HCT116 (cell line): ENCODE results near the gene LIMA1. TPM values are rescaled to one million over a fixed set of nuclear protein-coding genes. Genes with fewer than 3 reads are reported as not detected.

ENCODE experiments used
- ATAC-seq: fragments of 200-7000 bp; cut with Tn5 transposase; 2 replicates; pipeline ENCODE4 v1.9.1; 2020; ENCODE audit warnings: mild to moderate bottlenecking, moderate library complexity
- BruUV-seq: library from RNA; stranded (reverse); fragments of 400-500 nt; replicated peaks from 2 replicates; lab custom pipeline; 2021; lab: Mats Ljungman, UMichigan
- CTCF ChIA-PET: fragments of 300-600 bp; sonication (Branson Sonifier 250); formaldehyde crosslinking; loops from one replicate; lab custom pipeline; 2021; ENCODE audit warnings: antibody characterized with exemption; lab: Charles Lee
- POLR2A ChIA-PET: fragments of 300-600, 350-600 bp; sonication (Branson Sonifier 250); formaldehyde crosslinking; loops from one replicate; lab custom pipeline; 2021; ENCODE audit warnings: antibody characterized with exemption; lab: Charles Lee
- RAD21 ChIA-PET, 2 experiments: fragments of 300-600 bp; sonication (Branson Sonifier 250); formaldehyde crosslinking; loops; one replicate each; lab custom pipeline; 2023; ENCODE audit warnings: low total read pairs in 2 of 2; ENCODE audit not compliant: uncharacterized antibody in 2 of 2, unreplicated experiment in 2 of 2, low non-redundant PET in 1 of 2; lab: Charles Lee
- DNase-seq: peaks from one replicate; pipeline ENCODE4 v3.0.0-alpha.2; 2010; ENCODE audit warnings: low read depth, low spot score
- H2AFZ ChIP-seq: fragments of 200-600 bp; shearing (Covaris generic), sonication (generic); 2 replicates; pipeline ENCODE4 v1.6.1; 2017; ENCODE audit warnings: low read depth, mixed run types, mixed read lengths, antibody characterized with exemption, low read length; ENCODE audit not compliant: poor library complexity, severe bottlenecking
- H3K27ac ChIP-seq: 2 replicates; pipeline ENCODE4 v1.5.1; 2012; ENCODE audit warnings: low read depth, low read length
- H3K27me3 ChIP-seq: fragments of 200-600 bp; sonication (generic); 2 replicates; pipeline ENCODE4 v1.6.1; 2016; ENCODE audit warnings: mixed run types, low read length, mixed read lengths; ENCODE audit not compliant: insufficient read depth
- H3K36me3 ChIP-seq, 2 experiments: fragments of 200-500 bp in 1 of 2; fragments of 200-600 bp in 1 of 2; sonication (Bioruptor generic) in 1 of 2; sonication (generic) in 1 of 2; 2 replicates each; pipeline versions ENCODE4 v1.5.1 to v1.6.1; 2014 to 2016; ENCODE audit warnings: low read length in 2 of 2, inconsistent platforms in 1 of 2, mixed read lengths in 1 of 2, mixed run types in 1 of 2; ENCODE audit not compliant: insufficient read depth in 2 of 2, control insufficient read depth in 1 of 2
- H3K4me1 ChIP-seq, 2 experiments: fragments of 200-600 bp in 1 of 2; sonication (generic) in 1 of 2; 2 replicates each; pipeline versions ENCODE4 v1.5.1 to v1.6.1; 2012 to 2017; ENCODE audit warnings: low read length in 2 of 2, inconsistent platforms in 1 of 2, mild to moderate bottlenecking in 1 of 2, mixed read lengths in 1 of 2, mixed run types in 1 of 2, moderate library complexity in 1 of 2; ENCODE audit not compliant: insufficient read depth in 2 of 2, control insufficient read depth in 1 of 2
- H3K4me2 ChIP-seq: fragments of 200-600 bp; sonication (generic); 2 replicates; pipeline ENCODE4 v1.6.1; 2017; ENCODE audit warnings: mixed run types, low read length, mixed read lengths
- H3K4me3 ChIP-seq, 2 experiments: fragments of 200-600 bp in 1 of 2; sonication (generic) in 1 of 2; replicated peaks in 1 of 2; 2 replicates each; pipeline ENCODE4 v1.5.1; 2011 to 2016; ENCODE audit warnings: low read length in 2 of 2, control low read depth in 1 of 2, low read depth in 1 of 2, mild to moderate bottlenecking in 1 of 2, mixed read lengths in 1 of 2, mixed run types in 1 of 2
- H3K79me2 ChIP-seq: fragments of 200-600 bp; sonication (generic); 2 replicates; pipeline ENCODE4 v1.6.1; 2017; ENCODE audit warnings: mild to moderate bottlenecking, mixed run types, low read length, moderate library complexity, mixed read lengths; ENCODE audit not compliant: insufficient read depth
- H3K9ac ChIP-seq: fragments of 200-600 bp; sonication (generic); 2 replicates; pipeline ENCODE4 v1.6.1; 2016; ENCODE audit warnings: low read length, mixed read lengths
- H3K9me2 ChIP-seq: fragments of 200-600 bp; sonication (generic), shearing (Covaris generic); 2 replicates; pipeline ENCODE4 v1.6.1; 2017; ENCODE audit warnings: mixed run types, mild to moderate bottlenecking, moderate library complexity; ENCODE audit not compliant: insufficient read depth
- H3K9me3 ChIP-seq, 2 experiments: fragments of 200-500 bp in 1 of 2; fragments of 200-600 bp in 1 of 2; sonication (Bioruptor generic) in 1 of 2; sonication (generic) in 1 of 2; 2 replicates each; pipeline ENCODE4 v1.6.1; 2014 to 2017; ENCODE audit warnings: low read length in 2 of 2, mixed read lengths in 2 of 2, inconsistent platforms in 1 of 2, low read depth in 1 of 2, mild to moderate bottlenecking in 1 of 2, mixed run types in 1 of 2, moderate library complexity in 1 of 2; ENCODE audit not compliant: control insufficient read depth in 1 of 2, insufficient read depth in 1 of 2
- H4K20me1 ChIP-seq: fragments of 200-600 bp; sonication (generic), shearing (Covaris generic); 2 replicates; pipeline ENCODE4 v1.6.1; 2017; ENCODE audit warnings: mixed run types, mild to moderate bottlenecking, moderate library complexity; ENCODE audit not compliant: insufficient read depth
- CBX3 ChIP-seq: IDR thresholded peaks from 2 replicates; pipeline ENCODE4 v1.6.1; 2012; ENCODE audit warnings: low read depth
- CEBPB ChIP-seq: IDR thresholded peaks from 2 replicates; pipeline ENCODE4 v1.6.1; 2012; ENCODE audit warnings: low read depth
- CTCF ChIP-seq, 3 experiments: fragments of 200-600 bp in 1 of 3; sonication (generic) in 1 of 3; IDR thresholded peaks in 2 of 3; conservative IDR thresholded peaks in 1 of 3; 2 replicates each; pipeline ENCODE4 v1.5.1; 2012 to 2017; ENCODE audit warnings: low read depth in 2 of 3, low read length in 2 of 3, antibody characterized with exemption in 1 of 3, borderline replicate concordance in 1 of 3, control low read depth in 1 of 3, mild to moderate bottlenecking in 1 of 3, mixed read lengths in 1 of 3, mixed run types in 1 of 3, moderate library complexity in 1 of 3; ENCODE audit not compliant: insufficient read depth in 1 of 3
- EGR1 ChIP-seq: IDR thresholded peaks from 2 replicates; pipeline ENCODE4 v1.6.1; 2012; ENCODE audit warnings: low read depth
- ELF1 ChIP-seq: IDR thresholded peaks from 2 replicates; pipeline ENCODE4 v1.6.1; 2012; ENCODE audit warnings: low read depth, borderline replicate concordance
- EZH2 ChIP-seq: fragments of 200-600 bp; sonication (generic); IDR thresholded peaks from 2 replicates; pipeline ENCODE4 v1.6.1; 2017; ENCODE audit warnings: antibody characterized with exemption, mixed run types
- EZH2phosphoT487 ChIP-seq: fragments of 200-600 bp; IDR thresholded peaks from 2 replicates; pipeline ENCODE4 v1.6.1; 2018; ENCODE audit warnings: antibody characterized with exemption, borderline replicate concordance
- FOSL1 ChIP-seq: IDR thresholded peaks from 2 replicates; pipeline ENCODE4 v1.6.1; 2012; ENCODE audit warnings: low read depth
- MAX ChIP-seq: IDR thresholded peaks from 2 replicates; pipeline ENCODE4 v1.6.1; 2012
- POLR2AphosphoS5 ChIP-seq: IDR thresholded peaks from 2 replicates; pipeline ENCODE4 v1.6.1; 2011; ENCODE audit warnings: mild to moderate bottlenecking, low read depth, low read length, moderate library complexity
- RAD21 ChIP-seq: IDR thresholded peaks from 2 replicates; pipeline ENCODE4 v1.6.1; 2012; ENCODE audit warnings: low read depth, mild to moderate bottlenecking
- REST ChIP-seq: IDR thresholded peaks from 2 replicates; pipeline ENCODE4 v1.6.1; 2012; ENCODE audit warnings: low read depth
- SIN3A ChIP-seq: IDR thresholded peaks from 2 replicates; pipeline ENCODE4 v1.6.1; 2012; ENCODE audit warnings: low read depth
- SP1 ChIP-seq: IDR thresholded peaks from 2 replicates; pipeline ENCODE4 v1.6.1; 2012; ENCODE audit warnings: low read depth
- TCF7L2 ChIP-seq: IDR thresholded peaks from 2 replicates; pipeline ENCODE4 v1.7.0; 2011; ENCODE audit warnings: borderline replicate concordance, inconsistent platforms; ENCODE audit not compliant: insufficient read depth, insufficient read length; ENCODE audit errors: extremely low read depth
- YY1 ChIP-seq: IDR thresholded peaks from 2 replicates; pipeline ENCODE4 v1.6.1; 2011; ENCODE audit warnings: low read length, low read depth, moderate library complexity, mild to moderate bottlenecking; ENCODE audit not compliant: insufficient replicate concordance; ENCODE audit errors: extremely low read depth
- ZFX ChIP-seq: fragments of 450-650 bp; IDR thresholded peaks from 2 replicates; pipeline ENCODE4 v1.6.1; 2017
- ZNF274 ChIP-seq: fragments of 200-500 bp; sonication (Bioruptor generic); IDR thresholded peaks from 2 replicates; pipeline ENCODE4 v1.6.1; 2014; ENCODE audit warnings: mild to moderate bottlenecking, low read depth, low read length, inconsistent platforms
- intact Hi-C: fragments of 100-400 bp; cut with micrococcal nuclease; formaldehyde crosslinking; loops from 2 replicates; pipeline ENCODE4 v1.10.0; 2022
- total RNA-seq: library from RNA; stranded (reverse); gene quantifications from one replicate; pipeline ENCODE4 v1.2.1, GENCODE V29; 2021; ENCODE audit not compliant: unreplicated experiment
- TF ChIP-seq, protein P1 (sequence below): IDR thresholded peaks from 2 replicates; pipeline ENCODE4 v1.6.1; 2011; ENCODE audit warnings: mild to moderate bottlenecking, low read length, moderate library complexity; ENCODE audit not compliant: insufficient replicate concordance; ENCODE audit errors: extremely low read depth

The LIMA1 gene
- total RNA-seq, 1 experiment from 2014 or later: 79.6 TPM

- Histone ChIP-seq H3K9ac (no peak overlapping the region), H3K9me2 (no peaks in the 10 kb centered on the region), H3K36me3 (no peaks in the 10 kb centered on the region), H3K27ac (no peak overlapping the region), H3K4me3 (no peak overlapping the region), H2AFZ (no peak overlapping the region), H3K79me2 (peaks cover 16% of the 10 kb centered on the region), H3K27me3 (no peaks in the 10 kb centered on the region), H4K20me1 (no peaks in the 10 kb centered on the region), H3K9me3 (no peaks in the 10 kb centered on the region), H3K4me2 (no peak overlapping the region), H3K4me1 (no peaks in the 10 kb centered on the region)
- ChIA-PET RAD21 (no interaction called here), POLR2A (no interaction called here), CTCF (no interaction called here)
- BruUV-seq: no TSS peak
- no peak for DNase-seq
- TF ChIP-seq SP1 (no peak), EZH2 (no peak), CEBPB (no peak), EZH2phosphoT487 (no peak), FOSL1 (no peak), SIN3A (no peak), RAD21 (no peak), ZNF274 (no peak), MAX (no peak), ZFX (no peak), YY1 (no peak), ELF1 (no peak), CTCF (IDR thresholded peaks at IDR 0.05 in 2 of 3, conservative IDR thresholded peaks at IDR 0.05 in 1 of 3; ENCODE audit: borderline replicate concordance in 1 of 3, insufficient read depth in 1 of 3, low read depth in 2 of 3, low read length in 2 of 3) (no peak), EGR1 (no peak), CBX3 (no peak), POLR2AphosphoS5 (no peak), TCF7L2 (no peak), REST (no peak)
- TF ChIP-seq, protein P1, sequence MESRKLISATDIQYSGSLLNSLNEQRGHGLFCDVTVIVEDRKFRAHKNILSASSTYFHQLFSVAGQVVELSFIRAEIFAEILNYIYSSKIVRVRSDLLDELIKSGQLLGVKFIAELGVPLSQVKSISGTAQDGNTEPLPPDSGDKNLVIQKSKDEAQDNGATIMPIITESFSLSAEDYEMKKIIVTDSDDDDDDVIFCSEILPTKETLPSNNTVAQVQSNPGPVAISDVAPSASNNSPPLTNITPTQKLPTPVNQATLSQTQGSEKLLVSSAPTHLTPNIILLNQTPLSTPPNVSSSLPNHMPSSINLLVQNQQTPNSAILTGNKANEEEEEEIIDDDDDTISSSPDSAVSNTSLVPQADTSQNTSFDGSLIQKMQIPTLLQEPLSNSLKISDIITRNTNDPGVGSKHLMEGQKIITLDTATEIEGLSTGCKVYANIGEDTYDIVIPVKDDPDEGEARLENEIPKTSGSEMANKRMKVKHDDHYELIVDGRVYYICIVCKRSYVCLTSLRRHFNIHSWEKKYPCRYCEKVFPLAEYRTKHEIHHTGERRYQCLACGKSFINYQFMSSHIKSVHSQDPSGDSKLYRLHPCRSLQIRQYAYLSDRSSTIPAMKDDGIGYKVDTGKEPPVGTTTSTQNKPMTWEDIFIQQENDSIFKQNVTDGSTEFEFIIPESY: no peak
- ATAC-seq: no peak
- intact Hi-C loops: no loop called here
These were observed 134.0 kb downstream of the LIMA1 start for GRCh38 chr12:50149311-50149710.
